UCSD-AML1 (cell line): Measurements from ENCODE around the gene GNPTAB.

ENCODE experiments used
- DNase-seq: peaks from one replicate; lab custom pipeline; 2025; ENCODE audit not compliant: unreplicated experiment; lab: John Stamatoyannopoulos, UW

The GNPTAB gene

DNA sequence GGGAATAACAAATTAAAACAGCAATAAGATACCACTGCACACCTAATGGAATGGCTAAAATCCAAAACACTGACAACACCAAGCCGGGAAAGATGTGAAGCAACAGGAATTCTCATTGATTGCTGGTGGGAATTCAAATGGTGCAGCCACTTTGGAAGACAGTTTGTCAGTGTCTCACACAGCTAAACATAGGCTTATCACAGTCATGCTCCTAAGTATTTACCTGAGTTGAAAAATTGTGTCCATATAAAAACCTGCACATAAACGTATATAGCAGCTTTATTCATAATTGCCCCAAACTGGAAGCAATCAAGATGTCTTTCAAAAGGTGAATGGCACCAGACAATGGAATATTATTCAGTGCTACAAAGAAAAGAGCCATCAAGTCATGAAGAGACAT lies 21.6 kb downstream of the GNPTAB start:
- DNase-seq: no peak

DNA sequence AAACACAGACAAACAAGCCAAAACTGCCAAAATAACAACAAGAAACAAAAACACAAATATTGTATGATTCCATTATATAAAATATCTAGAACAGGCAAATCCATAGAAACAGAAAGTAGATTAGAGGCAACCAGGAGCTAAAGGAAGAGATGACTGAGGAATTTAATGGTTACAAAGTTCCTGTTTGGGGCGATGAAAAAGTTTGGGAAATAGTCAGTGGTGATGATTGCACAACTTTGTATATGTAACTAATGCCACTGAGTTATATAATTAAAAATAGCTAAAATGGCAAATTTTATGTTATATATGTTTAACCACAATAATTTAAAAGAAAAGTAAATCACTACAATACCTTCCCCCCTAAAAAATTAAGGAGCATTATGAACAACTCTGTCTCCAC lies 24.5 kb downstream of the GNPTAB start:
- DNase-seq: no peak

DNA sequence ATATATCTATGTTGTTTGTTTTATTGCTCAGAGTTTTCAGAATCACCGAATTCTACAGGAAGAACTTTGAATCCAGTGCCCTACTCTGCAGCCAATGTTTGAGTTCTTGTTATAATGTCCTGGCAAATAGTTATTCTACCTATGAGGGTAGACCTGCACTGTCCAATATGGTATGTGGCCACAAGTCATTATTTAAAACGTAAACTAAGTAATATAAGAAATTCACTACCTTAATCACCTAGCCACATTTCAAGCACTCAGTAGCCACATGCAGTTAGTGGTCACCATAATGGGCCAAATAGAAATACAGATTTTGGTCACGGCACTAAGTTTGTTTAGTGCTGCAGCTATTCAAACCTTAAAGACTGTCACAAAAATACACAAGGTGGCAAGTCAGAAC lies 26.4 kb downstream of the GNPTAB start:
- no peak for DNase-seq

DNA sequence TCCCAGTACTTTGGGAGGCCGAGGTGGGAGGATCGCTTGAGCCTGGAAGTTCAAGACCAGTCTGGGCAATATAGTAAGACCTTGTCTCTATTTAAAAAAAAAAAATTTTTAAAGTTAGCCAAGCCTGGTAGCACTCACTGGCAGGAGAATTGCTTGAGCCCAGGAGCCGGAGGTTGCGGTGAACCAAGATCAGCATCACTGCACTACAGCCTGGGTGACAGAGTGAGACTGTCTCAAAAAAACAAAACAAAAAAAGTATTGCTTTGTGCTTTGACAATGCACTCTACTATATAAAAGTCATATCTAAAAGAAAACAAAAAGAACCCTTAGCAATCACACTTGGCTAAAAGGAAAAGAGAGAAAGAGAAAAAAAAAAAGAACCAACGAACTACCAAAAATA lies 26.8 kb downstream of the GNPTAB start:
- no peak for DNase-seq

DNA sequence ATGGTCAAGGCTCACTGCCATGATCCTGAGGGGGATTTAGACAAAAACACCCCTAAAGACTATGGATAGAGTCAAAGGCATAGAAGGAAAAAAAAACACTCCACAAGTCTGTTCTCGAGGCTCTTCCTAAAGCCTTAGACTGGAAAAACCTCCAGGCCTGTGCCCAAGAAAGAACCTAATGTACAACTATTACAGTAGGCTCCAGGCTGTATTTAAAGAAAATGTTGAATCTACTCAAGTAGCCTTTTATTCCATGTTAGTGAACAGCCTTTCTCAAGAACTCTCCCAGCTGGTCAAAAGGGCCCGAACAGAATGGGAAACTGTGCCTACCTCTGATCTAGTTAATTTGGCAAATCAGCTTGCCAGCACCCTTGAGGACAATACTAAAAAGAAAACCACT lies 28.3 kb downstream of the GNPTAB start:
- no peak for DNase-seq

DNA sequence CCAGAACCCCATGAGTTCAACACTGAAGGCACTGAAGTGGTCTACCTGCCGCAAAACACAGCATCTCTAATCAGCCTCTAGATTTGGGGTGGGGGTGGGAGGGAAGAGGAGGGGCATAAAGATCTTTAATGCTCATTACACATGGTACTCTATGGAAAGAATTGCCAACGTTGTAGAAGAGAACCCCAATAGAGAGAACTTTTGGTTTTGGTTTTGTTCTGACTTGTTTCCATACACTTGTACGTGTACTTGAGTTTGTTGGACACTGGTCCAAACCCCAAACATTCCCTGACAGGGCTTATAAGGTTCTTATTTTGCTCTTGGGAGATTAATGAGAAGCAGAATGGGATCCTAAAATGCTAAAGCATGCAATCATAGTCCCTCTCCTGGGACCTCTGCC lies 31.0 kb downstream of the GNPTAB start:
- no peak for DNase-seq

DNA sequence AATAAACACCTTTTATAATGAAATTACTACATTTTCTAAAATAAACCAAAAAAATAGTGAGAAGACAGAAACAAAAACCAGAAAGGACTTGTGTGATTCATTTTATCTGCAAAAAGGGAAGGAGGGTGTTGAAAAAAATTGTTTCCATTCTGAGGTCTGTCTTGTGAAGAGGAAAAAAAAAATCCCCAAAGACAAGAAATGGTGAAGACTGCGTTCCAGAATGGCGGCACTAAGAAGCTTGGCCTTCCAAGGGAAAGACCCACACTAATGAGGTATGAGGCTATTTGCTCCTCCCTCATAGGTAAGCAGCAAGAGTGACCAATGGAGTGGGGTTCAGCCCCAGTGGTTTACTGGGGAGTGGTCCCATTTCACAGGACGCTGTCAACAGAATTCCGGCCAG lies 35.0 kb downstream of the GNPTAB start:
- DNase-seq: no peak

DNA sequence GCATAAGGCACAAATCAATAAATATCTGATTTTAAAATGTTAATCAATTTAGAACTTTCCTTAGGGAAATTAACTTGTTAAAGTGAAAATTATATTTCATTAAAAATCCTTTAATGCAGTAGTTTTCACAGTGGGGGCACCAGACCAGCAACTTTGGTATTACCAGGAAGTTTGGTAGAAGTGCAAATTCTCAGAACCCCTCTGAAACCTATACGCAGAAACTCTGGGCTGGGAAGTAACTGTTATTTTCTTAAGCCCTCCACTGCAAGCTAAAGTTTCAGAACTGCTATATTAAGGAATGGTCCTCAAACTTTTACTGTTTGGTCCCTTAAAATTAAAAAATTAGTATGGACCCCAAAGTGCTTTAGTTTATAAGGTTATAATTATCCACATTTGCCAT lies 35.7 kb downstream of the GNPTAB start:
- DNase-seq: no peak

DNA sequence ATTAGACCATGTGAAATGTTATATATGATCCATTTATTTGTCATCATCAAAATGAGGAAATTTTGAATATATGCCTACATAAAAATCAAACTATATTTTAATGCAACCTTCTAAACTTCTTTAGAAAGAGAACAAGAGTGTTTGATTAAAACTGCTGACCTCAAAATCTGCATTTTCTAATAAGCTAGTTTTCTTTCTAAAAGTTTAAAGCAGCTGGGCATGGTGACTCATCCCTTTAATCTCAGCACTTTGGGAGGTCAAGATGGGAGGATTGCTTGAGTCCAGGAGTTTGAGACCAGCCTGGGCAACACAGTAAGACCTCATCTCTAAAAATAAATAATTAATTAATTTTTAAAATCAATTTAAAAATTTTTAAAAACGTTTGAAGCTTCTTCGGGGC lies 36.2 kb downstream of the GNPTAB start:
- DNase-seq: no peak

DNA sequence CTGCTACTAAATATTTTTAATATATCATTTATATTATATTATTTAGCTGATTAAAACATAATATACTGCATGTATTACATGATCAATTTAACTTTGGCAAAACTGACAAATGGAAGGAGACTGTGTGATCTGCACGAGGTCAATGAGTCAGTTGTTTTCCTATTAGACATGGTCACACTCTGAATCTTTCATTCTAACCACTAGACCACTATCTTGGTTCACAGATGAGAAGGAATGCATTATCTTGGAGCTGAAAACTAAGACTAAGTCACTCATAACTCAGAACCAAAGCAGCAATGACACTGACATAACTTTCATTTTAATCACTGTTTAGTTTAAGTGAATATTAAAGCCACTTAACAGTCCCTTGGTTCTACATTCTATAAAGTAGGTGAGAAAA lies 37.4 kb downstream of the GNPTAB start:
- DNase-seq: no peak

DNA sequence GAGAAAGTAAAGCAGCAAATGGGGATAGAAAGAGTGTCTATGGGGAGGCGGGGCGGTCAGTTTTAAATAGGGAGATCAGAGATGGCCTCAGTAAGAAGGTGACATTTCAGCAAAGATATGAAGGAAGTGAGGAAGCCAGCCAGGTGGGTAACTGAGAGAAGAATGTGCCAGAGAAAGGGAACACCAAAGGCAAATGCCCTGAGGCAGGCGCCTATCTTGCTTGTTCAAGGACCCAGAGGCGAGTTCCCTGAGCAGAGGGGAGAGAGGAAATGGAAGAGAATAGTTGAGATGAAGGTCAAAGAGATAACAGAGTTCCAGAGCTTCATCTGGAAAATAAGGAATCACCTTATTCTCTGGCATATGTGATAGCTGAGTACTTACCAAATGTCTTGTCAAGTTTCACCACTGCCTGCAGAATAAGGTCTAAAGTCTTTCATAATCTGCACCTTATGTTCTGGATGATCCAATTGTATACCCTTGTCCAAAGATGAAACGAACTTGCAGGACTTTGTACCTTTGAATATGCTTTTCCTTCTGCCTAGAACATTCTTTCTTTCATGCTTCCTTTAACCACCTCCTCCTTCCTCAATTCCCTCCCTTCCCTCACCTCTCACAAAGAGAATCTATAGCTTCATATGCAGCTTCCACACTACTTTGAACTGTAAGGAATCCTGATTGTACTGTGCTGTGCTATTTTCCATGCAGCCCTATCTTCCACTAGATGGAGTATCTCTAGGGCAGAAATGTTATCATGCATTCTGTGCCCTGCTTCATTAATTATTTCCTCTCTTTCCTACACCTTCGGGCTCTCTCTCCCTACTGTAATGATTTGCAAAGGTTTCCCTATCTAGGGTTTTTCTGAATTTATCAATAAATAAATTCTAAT lies 38.5 kb downstream of the GNPTAB start:
- DNase-seq: no peak

DNA sequence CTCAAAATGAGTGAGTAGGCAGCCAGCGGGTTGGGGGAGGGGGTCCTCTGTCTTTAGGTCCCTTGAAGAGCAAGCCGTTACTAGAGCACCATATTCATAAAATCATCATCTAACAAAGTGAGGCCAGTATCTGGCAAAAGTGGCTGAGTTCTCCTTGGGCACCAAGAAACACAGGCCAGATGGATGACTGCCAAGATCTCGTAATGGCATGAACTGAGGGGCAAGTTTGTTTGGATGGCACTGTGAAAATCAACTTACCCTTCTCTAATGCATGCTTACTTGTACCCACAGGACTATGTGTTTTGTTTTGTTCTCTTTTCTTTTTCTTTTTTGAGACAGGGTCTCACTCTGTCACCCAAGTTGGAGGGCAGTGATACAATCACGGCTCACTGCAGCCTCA lies 41.6 kb downstream of the GNPTAB start:
- DNase-seq: no peak

DNA sequence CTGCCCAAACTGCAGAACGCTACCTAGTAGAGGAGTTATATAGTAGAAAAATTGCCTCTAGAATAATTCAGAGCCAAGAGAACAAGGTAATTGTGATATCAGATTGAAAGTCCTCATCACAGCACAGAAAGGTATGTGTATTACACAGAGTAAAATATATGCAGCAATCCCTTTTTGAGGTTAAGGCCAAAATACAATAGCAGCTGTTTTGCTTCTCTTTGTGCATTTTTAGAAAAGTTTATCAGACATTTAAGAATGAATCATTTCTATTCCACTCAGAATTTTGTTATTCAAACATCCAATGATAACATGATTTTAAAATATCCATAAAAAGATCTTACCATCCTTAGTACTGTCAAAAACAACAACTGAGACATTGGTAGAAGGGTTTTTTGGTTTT lies 45.1 kb downstream of the GNPTAB start:
- DNase-seq: no peak

DNA sequence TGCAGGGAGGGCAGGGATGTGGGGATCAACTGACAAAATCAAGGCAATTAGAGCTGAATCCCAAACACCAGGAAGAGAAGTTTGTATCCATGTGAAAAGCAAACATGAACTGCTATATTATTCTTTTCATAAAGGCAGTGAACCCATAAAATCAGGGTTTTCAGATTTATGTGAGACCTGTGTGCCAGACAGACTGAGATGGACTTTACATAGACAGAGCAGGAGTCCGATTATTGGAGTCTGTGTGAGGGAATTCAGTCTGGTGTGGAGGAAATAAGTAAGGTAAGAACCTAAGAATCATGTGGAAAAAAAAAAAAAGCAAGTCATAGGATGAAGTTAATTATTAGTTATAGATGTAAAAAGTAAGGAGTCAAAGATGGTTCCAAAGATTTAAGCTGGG lies 46.4 kb downstream of the GNPTAB start:
- no peak for DNase-seq

DNA sequence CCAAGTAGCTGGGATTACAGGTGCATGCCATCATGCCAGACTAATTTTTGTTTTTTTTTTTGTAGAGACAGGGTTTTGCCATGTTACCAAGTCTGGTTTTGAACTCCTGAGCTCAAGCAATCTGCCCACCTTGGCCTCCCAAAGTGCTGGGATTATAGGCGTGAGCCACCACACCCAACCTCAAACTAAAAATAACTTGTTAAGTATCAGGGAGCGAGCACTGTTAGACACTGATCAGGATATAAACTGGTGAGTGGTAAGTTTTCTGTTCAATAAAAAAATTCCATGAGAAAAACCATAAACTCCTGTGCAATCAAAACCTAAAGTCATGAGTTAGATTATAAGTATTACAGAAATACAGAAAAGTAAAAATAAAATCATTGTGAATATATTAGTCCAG lies 46.9 kb downstream of the GNPTAB start:
- no peak for DNase-seq

DNA sequence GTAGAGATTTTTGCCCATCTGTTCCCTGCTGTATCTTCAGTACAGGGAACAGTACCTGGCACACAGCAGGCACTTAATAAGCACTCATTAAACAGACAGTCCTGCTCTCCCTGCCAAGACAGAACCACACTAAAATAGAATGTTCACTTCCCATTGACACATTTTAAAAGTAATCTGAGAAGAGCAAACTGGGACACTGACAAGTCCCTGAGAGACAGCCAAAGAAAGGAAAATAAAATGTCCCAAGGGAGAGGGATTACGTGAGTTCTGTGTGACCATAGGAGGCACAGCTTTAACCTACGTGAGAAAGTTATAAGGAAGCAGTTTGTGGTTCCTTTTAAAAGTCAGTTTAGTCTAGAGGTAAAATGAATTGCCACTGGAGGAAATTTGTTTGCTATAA lies 47.6 kb downstream of the GNPTAB start:
- DNase-seq: no peak

DNA sequence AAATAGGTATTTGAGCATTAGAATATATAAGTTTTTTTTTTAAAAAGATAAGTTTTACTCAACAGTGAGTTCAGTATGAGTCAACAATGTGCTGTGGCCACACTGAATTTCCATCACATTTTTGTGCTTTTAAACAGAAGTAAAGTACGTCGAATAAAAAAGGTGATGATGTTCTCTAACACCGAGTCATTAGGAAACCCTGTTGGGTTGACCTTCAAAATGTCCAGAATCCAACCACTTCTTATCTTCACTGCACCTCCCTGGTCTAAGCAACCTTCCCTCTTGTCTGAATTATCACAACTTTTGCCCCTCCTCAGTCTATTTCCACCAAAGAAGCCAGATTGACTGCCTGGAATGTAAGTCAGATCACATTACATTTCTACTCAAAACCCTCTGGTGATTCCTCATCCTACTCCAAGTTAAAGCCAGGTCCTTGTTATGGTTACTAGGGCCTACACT lies 48.5 kb downstream of the GNPTAB start:
- DNase-seq: no peak

DNA sequence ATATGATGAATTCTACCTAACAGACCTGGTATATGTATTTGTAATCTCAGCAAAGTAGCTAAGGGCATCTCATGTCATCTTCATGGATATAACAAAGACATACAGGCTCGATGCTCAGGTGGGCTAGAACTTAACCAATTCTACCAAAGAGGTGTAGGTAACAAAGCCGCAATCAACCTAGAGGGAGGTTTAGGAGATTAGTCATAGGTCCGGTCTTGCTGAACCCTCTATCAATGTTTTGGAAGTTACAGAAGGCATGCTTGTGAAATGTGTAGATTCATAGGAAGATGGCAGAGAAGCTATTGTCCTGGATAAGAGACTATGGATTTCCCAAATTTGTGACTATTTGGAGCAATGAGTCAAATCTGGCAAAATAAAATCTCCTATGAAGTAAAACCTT lies 48.9 kb downstream of the GNPTAB start:
- DNase-seq: no peak

DNA sequence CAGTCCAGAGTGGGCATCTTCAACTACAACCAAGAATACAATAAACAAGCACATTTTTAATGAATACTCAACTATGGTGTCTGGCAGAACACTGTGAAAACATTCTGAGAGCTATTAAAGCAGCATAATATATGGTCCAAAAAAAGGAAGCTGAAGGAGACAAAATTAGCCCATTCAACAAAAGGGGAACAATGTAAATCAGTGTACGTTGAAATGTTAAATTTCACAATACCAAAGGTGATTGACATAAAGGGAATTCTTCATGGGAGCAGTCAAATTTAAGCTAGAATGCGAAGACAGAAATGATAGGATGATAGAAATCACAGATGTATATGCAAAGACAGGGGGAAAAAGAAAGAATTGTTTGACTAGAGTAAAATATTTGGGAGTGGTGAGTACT lies 50.2 kb downstream of the GNPTAB start:
- no peak for DNase-seq

DNA sequence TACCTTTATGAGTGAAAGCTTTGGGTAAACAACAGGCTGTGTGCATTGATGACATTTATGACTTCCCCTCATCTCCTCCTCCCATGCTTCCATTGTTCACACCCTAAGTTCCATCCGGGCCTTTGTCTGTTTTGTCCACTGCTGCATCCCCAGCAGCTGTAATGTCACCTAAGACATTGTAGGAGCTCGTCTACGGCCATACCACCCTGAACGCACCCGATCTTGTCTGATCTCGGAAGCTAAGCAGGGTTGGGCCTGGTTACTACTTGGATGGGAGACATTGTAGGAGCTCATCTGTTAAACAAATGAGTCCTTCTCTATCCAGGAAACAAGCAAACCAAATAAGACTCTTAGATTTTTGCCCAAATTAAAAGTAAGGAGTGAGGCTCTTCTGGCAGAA lies 51.1 kb downstream of the GNPTAB start:
- DNase-seq: no peak

DNA sequence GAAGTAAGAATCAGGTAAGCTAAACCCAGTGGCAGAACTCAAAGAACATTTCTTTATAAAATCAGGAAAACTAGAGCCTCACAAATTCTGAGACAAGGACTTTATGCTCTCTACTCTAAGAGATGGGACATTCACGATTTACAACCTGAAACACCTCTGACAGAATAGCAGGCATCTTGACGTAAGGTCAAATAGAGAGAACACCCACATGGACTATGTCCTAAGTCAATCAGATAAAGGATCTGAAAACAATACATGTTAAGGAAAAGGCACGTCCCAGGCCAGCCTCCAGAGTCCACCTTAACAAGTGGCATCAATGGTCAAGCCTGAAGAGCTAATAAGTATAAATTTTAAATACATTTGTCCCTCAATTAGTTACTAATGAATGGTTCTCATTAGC lies 51.6 kb downstream of the GNPTAB start:
- no peak for DNase-seq

DNA sequence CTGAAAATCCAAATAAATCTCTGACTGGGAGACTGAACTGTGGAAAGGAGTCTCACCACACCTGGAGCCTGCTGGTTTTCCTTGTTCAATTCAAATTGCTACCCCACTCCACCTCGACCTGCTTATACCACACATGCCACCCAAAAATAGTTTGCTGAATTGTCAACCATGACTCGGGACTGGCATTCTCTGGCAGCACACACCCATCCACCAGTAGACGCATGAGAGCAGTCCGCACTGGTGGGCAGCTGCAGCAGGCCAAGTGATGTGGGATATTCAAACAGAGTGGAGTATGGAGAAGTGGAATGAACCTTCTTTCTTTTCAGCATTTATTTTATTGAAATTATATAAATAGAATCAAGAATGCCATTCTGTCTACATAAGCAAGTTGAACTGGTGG lies 52.8 kb downstream of the GNPTAB start:
- DNase-seq: no peak

DNA sequence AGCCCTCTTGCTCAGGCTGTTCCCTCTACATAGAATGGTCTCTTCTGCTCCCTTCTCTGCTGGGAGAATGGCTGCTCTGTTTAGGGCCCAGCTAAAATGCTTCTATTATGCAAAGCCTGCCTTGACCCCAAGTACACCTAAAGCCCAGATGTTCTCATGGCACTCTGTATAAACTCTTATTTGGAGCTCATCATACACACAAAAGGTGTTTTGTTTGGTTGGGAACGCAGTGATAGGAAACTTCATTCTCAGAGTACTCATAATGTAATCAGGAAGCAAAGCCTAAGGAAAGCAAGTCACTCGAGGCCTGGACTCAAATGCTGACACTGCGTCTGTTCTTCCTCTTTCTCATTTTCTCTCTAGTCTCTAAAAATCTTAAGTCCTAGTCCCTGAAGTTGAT lies 53.3 kb downstream of the GNPTAB start:
- DNase-seq: no peak
